SK-MEL-5 (cell line): ENCODE measurements around the gene EPB41L4A. TPM values are rescaled to one million over a fixed set of nuclear protein-coding genes. Genes with fewer than 3 reads are reported as not detected.
A peak's percentile ranks its signal among the peaks of the same experiment; 100 is the strongest.

Experiments used
- DNase-seq: peaks from one replicate; pipeline ENCODE4 v3.0.0-alpha.2; 2016; ENCODE audit warnings: low read depth, low spot score
- in situ Hi-C: cut with HindIII; loops from 2 replicates; pipeline ENCODE4 v1.10.0; 2016; ENCODE audit warnings: low sequenced_read_pairs, high pct_unique_total_duplicates, low pct_unique_long_range_greater_than_20kb
- total RNA-seq: library from RNA; depleted of rRNA; stranded (reverse); fragments of >200 nt; shearing (Covaris generic); gene quantifications from 2 replicates; pipeline ENCODE4 v1.2.3, GENCODE V29; 2014

Gene EPB41L4A
- total RNA-seq, 1 experiment from 2014 or later, result 0.42 TPM

DNA sequence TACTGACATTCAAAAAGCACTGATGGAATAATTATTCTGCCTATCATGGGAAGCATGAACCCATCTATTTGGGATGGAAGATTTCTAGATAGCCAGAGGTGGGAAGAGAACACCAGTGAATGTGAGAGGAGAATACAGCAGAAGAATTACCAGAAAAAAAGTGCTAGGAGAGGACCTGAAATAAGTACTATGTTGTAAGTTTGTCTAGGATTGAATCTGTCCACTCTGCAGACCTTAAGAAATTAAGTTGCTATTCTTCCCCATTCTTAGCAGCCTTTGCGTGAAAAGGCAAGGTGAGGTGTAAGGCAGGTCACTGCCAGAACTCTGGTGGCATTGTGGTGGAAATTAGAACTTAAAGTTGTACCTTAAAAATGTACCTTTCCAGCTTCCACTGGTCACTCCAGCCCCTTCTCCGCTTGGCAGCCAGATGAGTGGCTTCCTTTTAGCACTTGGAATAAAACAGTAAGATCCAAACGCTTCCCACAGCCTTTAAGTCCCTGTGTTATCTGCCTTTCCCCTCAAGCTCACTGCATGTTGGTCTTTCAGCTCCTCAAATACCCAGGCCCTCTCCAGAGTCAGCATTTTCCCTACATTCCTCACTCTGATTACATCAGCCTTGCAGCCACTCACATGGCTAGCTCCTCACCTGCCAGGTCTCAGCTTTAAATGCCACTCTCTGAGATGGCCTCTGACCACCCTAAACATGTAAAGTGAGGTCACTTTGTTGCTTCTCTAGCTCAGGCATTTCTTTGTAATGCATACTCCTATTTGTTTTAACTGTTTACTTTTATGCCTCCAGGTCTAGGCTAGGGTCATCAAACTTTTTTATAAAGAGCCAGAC is 253.0 kb downstream of the EPB41L4A start:
- peak; percentile 20 for DNase-seq
- in situ Hi-C loops, result no loop called here

DNA sequence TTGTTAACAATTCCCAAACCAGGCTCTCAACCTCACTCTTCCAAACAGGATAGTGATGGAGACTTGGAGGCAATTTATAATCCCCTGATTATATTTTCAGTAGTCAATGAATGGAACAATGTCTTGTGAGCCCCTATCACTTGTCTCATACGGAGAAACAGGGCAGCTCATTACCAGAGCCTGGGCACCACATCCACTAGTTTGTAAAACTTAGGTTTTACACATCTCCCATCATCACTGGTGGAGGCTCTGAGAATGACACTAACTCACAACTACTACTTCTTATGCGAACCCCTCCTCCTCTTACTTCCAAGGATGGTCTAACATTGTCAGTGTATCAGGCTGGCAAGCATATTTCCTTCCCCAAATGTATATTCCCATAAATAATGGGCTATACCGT is 253.7 kb downstream of the EPB41L4A start:
- in situ Hi-C loops, result no loop called here
- DNase-seq, result no peak

DNA sequence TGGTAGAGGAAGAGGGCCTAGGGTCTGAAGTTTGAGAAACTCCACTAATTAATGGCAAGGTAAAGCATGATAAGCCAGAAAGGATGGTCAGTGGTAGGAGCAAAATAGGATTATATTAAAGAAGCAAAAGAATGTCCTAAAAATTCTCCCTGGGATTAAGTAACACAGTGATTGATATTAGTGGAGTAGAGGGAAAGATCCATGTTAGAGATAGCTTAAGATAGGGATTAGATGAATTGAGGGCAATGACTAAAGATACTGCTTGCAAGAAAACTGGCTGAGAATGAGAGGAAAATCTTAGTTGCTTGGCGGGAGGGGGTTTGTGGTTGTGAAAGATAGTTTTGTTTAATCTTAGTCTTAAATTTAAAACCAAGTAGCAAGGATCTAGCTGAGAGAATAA is 255.6 kb downstream of the EPB41L4A start:
- no peak for DNase-seq
- in situ Hi-C loops, result no loop called here

DNA sequence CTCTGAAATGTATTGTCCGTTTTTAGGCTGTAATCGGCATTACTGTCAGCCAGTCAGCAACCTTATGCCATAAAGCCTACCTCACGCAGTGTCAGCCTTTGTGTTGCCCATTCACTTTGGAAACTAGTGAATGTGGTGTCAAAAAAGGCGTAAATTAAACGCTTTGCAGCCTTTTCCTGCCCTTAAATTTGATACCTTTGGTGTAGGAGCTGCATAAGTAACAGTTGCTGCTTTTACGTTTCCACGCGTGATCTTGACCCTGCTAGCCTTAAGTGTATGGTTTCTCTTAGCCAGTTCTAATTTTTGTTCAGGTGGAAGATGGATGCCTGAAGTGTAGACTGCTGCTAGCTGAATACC is 257.7 kb downstream of the EPB41L4A start:
- in situ Hi-C loops, result no loop called here
- DNase-seq, result no peak

DNA sequence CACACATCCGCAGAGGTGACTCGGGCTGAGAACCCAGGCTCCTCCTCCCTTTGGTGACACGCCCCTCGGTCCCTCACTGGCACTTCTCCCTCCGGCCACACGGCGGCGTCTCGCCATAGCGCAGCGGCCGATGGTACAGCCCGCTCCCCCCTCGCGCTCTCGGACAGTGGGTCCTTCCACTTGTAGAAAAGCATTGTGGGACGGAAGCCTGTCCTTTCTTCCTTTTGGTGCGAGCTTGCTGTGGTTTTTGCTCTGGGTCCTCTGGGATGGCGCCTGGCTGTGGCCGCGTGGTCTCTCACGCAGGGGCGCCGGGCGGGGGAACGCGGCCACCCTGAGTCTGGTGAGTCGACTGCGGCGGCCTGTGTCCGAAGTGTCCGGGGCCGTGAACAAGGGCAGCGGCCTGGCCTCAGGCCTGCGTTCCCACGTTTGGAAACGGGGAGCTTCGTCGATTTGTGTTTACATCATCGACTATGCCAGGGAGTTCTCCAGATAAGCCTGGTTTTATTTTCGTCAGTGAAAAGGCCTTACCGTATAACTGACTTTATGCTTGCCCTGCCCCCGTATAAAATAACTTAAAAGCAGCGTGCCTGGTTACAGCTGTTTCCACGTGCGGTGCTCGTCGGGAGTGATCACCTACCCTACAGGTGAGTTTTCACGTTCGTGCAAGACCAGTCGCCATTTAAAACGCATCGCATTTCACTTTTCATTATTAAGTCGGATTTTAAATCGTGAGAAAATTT is 258.3 kb downstream of the EPB41L4A start:
- in situ Hi-C loops, result no loop called here
- DNase-seq, result peak; percentile 89

DNA sequence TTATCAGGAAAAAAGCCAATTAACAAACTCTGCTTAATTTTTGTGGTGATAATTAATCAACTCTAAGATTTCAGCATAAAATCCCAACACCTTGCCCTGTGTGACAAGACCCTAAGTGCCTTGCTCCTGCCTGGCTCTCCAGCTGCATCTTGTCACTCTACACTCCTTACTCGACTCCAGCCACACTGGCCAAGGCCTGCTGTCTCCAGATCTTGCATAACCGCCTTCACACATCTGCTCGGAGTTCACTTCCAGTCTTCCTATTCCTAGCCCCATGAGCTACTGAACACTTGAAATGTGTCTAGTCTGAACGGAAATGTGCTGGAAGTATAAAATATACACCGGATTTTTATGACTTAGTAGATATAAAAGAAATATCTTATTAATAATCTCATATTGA is 259.6 kb downstream of the EPB41L4A start:
- in situ Hi-C loops, result no loop called here

DNA sequence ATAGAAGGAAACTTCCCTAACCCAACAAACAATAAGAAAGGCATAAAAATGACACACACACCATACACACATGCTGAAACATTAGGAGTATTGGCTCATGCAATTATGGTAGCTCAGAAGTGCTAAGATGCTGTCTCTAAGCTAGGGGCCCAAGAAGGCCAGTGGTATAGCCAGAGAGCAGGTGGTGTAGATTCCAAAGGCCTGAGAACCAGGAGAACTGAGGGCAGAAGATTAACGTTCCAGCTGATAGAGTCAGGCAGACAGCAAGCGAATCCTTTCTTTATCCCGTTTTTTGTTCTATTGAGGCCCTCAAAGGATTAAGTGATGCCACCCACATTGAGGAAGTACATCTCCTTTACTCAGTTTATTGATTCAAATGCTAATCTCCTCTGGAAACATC is 262.9 kb downstream of the EPB41L4A start:
- in situ Hi-C loops, result no loop called here

More for the DNA sequence above, 259.6 kb downstream of the EPB41L4A start:
- no peak for DNase-seq

DNA sequence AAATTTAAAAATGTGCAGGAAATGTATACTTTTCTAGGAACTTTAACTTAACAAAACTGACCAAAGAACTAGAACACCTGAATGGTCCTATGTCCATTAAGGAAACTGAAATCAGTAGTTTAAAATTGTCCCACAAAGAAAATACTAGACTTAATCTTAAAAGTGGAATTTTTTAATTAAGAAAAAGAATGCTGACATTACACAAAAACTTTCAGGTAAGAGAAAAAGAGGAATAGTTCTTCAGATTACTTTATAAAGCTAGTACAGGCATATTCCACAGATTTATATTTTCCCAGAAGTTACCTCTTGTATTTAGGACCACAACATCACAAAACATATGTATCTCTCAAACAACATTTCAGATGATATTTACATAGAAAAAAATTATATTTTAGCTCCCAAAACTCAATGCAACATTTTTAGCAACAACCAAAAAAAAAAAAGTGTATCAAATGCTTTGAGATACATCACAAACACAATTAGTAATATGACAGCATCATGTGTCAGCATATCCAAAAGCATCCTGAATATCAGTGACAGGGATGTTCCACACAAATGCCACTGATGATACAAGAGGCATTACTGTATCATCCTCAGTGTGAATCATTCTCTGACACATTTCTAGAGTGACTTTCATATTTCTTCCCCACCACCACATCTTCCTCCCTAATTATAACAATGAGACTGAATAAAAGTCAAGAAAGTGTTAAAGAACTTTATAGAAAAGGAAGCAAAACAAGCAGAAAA is 264.0 kb downstream of the EPB41L4A start:
- DNase-seq, result no peak
- in situ Hi-C loops, result no loop called here

More for the DNA sequence above, 262.9 kb downstream of the EPB41L4A start:
- DNase-seq, result no peak

DNA sequence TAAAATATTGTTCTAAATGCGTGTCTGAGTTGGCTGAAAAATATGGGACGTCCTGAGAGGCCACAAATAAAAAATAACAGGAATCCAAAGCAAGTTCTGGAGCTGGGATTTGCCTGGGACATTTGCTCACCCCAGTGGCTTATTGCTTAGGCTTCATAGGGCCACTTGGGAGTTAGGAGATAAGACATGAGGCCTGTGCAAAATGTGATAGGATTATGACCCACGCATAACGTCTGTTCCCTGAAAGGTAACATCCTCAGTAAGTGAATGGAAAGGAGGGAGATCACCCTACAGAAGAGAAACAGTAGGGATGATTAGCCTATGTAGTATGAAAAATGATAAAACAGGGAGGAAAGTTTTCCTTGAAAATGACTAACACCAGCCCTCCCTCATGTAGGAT is 269.4 kb downstream of the EPB41L4A start:
- in situ Hi-C loops, result no loop called here
- DNase-seq, result no peak

DNA sequence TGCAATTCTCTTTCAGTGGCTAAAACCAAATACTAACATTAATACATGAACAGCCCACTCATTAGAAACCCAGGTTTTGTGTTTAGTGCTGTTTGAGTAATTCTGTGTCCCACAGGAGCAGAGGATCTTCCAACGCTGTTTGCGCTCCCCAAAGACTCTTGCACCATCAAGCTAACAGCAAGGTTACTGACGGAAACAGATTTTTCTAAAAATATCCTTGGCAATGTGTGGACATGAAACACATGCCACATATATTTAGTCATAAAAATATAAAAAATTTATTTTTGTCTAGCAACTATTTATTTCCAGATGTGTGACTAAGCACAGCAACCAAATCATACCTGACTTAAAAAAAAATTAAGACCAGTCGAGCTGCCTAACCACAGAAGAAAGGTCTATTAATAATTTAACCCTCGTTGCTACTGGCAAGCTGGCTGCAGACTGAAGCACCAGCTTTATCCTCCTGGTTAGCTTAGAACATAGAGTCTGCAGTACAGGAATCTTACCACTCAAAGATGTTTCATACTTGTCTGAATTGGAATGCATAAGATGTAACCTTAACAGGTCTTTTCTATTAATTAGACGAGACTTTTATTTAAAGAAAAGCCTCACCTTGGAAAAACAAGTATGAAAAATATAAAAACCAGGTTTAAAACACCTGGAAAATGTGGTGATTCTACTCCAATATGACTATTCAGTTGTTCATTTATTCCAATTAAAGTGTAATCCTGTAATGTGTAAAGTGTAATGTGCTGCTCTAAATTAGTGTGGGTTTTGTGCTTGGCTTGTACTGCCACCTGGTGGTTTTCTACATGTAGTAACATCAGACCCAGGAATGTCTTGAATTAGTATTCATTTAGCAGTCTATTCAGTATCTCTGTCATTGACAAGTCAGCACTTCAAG is 272.5 kb downstream of the EPB41L4A start:
- DNase-seq, result peak; percentile 83
- in situ Hi-C loops, result no loop called here

DNA sequence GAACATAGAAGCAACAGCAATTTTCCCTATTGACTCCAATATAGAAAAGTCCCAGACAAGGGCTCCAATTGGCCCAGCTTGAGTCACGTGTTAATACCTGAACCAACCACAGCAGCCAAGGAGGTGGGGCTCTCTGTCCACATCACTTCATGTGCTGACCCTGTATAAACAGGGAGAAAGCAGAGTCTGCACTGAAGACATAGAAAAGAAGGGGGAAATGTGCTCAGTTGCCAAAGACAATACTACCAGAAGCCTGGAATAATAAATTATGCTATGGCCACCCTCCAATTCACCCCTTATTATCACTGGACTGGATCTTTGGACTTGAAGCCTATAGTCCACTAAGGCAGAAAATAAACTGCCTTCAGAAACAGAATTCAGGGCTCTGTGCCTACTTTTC is 275.4 kb downstream of the EPB41L4A start:
- no peak for DNase-seq
- in situ Hi-C loops, result no loop called here

DNA sequence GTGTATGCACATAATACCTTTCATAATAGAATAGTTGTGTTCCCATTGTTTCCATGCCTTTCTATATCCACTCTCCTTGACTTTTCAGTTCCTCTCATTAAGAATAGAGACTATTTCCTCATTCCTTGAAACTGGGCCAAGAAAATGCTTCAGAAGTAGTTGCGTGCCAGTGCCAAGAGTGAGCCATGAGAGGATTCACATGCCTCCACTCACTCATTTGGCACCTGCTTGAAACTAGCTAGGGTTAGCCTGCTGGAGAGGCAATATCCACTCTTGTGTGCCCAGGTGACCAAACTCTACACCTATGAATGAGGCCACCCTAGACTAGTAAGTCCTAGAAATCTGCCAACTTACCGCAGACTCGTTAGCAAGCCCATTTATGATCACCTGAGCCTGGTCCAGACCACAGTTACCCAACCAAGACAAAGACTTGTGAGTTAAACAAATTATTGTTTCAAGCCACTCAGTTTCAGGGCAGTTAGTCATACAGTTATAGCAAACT is 276.3 kb downstream of the EPB41L4A start:
- in situ Hi-C loops, result no loop called here
- DNase-seq, result no peak

DNA sequence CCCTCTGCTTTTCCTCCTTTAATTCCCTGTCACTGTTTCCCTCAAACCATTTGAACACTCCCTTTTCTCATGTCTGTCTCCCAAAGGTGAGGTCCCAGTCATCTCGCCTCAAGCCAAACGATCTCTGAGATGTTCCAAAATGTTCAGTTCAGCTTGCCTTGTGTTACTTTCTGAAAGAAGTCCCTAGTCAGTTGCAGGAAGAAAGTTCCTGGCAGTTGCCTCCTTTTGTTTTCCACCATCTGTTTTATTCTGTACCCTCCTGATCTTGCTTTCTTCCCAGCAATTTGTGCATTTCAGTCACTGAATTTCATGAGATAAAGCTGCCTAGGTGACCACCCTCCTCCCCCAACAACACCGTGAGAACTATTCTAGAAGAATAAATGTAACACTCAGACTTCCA is 277.5 kb downstream of the EPB41L4A start:
- in situ Hi-C loops, result no loop called here
- DNase-seq, result no peak

DNA sequence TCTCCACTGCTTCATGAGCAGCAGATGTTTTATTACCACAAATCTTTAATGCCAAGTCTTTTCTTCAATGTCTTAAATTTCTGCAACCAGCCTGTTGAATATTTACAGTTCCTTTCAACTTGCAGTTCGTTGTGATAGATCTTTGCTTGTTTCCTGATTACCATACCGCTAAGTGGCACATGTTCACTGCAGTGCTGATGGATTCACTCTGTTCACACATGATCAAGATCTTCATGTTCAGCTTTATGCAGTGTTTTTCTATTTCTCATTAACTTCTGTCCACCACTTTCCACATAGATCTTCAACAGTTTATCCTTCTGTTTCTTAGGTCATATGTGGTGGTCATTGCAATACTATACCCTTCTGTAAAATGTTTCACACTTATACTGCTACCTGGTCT is 280.6 kb downstream of the EPB41L4A start:
- DNase-seq, result no peak
- in situ Hi-C loops, result no loop called here

DNA sequence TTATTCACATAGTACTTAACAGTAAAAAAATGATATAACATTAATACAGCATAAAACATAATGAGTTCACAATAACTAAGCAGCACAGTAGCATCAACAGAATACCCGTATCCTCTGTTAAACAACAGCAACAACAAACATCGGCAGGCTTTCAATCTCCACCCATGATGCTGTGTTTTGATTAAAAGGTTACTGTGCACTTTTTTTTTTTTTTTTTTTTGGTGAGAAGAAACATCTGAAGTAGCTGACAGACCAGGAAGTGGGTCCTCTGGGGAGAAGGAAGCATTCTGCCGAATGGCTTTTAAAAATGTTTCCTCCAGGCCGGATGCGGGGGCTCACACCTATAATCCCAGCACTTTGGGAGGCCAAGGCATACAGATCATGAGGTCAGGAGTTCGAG is 282.3 kb downstream of the EPB41L4A start:
- no peak for DNase-seq
- in situ Hi-C loops, result no loop called here

DNA sequence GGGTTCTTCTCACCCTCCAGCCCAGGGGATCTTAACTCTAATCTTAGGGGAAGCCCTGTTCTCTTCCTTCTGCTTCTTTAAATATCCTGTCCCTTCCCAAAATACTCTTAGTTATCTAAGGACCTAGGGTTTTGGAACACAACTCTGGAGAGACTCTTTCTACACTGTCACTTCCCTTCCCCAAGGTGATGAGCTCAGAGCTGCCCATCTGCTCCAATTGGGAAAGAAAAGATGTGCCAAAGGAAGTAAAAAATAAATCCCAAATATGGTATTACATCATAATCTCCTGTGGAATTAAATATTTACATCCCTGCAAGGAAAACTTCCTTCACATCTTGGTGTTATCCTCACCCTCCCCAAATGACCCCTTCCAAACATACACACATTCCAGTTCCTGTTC is 291.2 kb downstream of the EPB41L4A start:
- no peak for DNase-seq
- in situ Hi-C loops, result no loop called here

DNA sequence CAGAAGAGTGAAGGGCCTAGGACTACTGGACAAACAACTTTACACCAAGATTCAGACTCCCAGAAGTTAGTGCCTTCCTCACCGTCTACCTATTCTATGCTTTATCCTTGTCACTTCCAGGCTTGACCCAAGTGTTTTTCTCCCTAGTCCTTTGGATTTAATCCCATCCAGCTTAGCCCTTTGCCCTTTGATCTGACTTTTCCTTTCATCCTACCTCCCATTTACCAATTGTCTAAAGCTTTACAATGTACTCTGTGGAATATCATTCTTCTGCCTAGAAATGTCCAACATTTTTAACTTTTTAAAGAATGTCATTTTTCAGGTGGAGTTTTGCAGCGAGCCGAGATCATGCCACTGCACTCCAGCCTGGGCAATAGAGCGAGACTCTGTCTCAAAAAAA is 292.1 kb downstream of the EPB41L4A start:
- no peak for DNase-seq
- in situ Hi-C loops, result no loop called here
